CD1c-positive myeloid dendritic cell (primary cell): ENCODE measurements around the gene EXTL1.

Source experiments
- DNase-seq: peaks from one replicate; pipeline ENCODE4 v3.0.0-alpha.2; 2016; ENCODE audit errors: extremely low spot score

The EXTL1 gene

DNA sequence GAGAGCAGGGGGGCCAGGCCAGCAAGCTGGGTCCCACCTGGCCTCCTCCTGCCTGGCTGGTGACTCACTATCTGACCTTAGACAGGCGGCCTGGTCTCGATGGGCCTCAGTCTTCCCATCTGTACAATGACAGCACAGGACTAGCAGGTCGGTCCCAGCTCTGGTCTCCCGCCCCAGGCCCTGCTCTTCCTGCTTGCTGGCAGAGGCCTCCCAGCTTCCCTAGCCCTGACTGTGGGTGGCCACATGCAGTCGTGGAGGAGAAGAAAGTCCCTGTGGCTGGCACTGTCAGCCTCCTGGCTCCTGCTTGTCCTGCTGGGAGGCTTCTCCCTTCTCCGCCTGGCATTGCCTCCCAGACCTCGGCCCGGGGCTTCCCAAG, 817 bp downstream of the EXTL1 start:
- no peak for DNase-seq

DNA sequence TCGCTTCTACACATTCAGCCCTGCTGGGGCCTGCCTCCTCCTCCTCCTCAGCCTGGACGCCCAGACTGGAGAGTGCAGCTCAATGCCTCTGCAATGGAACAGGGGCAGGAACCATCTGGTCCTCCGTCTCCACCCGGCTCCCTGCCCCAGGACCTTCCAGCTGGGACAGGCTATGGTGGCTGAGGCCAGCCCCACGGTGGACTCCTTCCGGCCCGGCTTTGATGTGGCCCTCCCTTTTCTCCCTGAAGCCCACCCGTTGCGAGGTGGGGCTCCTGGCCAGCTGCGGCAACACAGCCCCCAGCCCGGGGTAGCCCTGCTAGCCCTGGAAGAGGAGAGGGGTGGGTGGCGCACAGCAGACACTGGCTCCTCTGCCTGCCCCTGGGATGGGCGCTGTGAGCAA, 1.4 kb downstream of the EXTL1 start:
- no peak for DNase-seq

DNA sequence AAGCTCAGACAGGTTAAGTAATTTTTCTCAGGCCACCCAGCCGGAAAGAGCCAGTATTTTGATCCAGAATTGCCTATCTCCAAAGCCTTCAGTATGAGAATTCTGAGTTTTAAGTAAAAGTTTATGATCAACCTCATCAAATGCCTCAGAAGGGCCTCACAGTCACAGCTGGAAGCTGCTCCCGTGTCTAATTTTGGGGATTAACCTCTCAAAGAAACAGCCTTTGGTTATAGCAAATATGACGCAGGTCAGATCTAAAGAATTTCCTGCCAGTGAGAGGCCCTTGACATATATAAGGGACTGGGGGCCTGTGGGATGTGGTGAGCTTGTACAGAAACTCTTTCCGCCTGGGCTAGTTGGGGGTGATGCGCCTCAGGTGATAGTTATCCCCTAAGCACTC, 2.3 kb downstream of the EXTL1 start:
- no peak for DNase-seq

DNA sequence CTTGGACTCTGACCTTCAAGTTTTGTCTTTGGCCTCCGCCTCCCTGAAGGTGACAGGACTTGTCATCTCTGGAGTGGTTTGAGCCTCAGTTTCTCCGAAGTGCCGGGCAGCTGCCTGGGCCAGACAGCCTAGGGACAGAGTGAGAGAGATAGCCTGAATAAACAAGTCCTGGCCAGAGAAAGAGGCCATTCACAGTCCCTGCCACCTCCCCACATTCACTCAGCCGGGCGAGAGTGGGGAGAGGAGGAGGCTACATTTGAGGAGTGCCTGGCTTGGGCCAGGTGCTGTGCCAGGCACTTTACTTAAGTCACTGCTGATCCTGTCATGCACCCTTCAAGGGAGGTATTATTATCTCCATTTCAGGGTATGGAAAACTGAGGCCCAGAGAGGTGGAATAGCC, 3.5 kb downstream of the EXTL1 start:
- DNase-seq: no peak

DNA sequence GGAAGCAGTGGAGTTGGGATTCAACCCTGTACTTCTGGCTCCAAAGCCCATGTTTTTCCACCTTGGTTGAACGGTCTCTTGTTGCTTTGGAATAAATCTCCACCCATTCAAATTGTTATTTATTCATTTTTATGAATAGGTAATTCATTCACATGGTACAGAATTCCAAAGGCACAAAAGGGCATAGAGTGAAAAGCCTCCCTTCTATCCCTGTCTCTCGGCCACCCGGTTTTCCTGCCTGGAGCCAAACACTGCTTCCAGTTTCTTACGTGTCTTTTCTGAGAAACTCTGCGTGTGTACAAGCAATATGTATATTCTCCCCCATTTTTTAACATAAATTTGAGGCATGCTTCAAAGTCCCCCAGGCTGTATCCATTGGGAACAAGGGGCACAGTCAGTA, 3.9 kb downstream of the EXTL1 start:
- DNase-seq: no peak

DNA sequence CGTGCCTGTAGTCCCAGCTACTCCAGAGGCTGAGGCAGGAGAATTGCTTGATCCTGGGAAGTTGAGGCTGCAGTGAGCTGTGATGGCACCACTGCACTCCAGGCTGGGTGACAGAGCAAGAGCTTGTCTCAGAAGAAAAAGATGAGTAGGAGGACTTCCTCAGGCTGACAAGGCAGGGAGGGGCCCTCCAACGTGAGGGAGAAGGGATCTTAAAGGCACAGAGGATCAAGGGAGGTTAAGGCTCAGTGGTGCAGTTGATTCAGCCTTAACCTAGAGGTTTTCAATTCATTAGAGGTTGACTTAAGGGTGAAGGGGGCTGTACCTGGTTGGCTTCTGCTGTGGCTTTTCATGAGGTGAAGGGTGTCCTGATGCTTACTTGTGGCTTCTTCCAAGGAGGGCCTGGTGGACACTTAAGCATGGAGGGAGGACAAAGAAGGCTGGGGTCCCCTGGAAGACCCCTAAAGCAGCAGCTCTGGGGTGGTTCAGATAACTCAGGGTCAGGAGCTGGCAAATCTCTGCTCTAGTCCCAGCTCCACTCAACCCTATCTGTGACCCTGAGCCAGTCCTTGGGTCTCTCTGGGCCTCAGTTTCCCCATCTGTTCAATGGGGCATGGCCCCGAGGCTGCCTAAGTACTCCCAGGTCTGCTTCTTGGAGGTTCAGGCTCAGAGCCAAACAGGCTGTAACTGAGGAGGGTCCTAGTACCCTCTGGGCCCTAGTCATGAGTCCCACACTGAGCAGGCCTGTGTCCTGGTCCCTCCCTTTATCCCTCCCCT, 6.3 kb downstream of the EXTL1 start:
- DNase-seq: peak; percentile 67

DNA sequence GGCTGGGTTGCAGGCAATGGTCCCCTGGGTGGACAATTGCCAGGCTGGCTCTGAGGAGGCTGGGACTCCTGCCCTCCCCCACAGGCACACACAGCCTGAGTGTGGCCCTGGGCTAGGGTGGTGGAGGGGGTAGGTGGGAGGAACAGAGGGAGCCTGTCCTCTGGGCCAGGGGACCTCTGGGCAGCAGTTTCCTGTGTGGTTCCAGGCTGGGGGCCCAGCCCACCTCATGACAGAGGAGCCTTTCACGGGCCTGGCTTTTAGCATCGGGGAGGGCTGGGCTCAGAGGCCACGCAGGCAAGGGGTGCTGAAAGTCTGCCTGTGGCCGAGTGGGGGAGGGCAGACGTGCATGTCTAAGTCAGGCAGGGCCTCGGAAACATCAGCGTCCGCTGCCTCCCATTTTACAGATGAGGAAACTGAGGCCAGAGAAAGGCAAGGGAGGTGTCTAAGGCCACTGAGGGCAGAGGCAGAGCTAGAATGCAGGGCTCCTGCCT, 7.0 kb downstream of the EXTL1 start:
- DNase-seq: no peak

DNA sequence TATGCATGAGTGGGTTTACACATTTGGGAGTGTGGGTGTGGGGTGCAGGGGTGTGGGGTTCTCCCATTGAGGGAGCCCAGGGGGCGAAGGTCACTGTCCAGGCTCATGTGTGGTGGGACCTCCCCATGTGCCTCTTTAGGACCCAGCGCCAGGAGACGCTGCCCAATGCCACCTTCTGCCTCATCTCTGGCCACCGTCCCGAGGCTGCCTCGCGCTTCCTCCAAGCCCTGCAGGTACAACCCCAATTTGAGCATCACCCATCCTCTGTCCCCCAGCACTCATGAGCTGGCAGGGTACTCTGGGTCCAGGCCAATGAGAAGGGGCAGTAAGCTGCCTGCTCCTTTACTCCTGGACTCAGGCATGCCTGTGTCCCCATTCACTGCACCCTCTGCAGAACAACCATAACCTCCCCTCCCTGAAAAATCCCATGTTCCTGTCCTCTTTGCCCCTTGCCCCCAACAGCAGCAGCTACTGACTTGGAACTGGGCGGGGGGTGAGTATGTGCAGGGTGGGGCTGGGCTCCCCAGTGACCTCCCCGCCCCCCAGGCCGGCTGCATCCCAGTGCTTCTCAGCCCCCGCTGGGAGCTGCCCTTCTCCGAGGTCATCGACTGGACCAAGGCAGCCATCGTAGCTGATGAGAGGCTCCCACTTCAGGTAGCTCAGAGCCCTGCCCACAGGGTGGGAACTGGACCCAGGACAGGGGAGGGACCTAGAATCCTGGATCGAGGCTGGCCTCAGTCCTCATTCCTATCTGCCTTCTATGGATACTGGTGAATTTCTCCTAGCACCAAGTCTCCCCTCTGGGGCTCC, 7.7 kb downstream of the EXTL1 start:
- no peak for DNase-seq

DNA sequence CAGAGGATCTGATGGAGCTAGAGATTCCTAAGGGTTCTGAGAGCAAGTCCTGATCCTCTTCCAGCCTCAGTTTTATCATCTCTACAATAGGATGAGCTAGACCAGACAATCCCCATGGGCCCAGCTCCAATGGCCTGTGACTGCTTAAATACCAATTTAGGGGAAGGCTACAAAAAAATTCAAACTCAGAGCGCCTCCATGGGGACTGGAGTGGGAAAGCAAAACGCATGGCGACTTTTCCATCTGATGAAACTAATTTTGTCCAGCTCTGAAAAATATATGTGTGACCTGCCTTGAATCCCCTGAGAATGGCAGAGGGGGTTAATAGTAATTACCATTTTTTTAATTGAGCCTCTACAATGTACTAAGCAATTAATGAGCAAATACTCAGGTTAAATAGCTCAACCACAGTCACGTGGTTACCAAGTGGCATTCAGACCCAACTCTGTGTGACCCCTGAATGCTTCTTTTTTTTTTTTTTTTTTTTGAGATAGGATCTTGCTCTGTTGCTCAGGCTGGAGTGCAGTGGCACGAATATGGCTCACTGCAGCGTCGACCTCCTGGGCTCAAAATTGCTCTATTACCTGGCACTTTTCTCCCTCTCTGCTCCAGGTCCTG, 8.4 kb downstream of the EXTL1 start:
- no peak for DNase-seq

DNA sequence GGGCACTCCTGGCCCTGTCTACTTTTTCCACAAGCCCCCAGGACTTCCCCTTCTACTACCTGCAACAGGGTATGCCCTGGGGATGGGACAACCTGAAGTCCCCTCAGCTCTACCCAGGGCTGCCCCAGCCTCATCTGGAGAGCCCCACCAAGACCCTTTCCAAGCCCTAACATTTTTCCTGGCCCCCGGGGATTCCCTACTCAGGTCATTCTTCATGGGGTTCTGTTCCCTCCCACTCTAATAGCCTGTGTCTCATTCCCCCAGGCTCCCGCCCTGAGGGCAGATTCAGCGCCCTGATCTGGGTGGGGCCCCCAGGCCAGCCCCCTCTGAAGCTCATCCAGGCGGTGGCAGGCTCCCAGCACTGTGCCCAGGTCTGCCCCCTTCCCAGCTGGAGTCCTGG, 9.6 kb downstream of the EXTL1 start:
- DNase-seq: no peak

DNA sequence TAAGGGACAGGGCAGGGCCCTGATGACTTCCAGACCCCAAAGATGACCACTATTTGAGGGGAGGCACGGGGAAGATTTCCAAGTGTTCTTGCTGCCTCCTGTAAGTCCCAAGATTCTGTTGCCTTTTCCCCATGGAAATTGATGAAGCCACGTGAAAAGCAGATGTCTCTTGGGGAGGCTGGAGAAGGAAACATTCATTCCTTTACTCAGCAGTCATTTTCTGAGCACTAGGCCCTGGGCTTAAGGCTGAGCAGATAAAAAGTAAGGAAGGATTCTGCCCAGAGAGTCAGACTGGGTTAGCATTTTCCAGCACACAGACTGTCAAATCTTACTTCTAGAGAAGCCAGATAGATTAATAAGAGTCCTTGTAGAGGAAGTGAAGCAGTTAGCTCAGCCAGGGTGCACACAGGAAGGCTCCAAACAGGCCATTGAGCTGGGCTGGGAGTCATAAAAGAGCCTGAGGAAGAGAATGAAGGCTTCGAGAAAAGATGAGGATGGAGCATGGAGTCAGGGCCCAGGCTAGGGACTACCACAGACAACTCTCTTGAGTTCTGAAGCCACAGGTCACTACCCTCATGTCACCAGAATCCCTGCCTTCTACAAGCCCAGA, 10.1 kb downstream of the EXTL1 start:
- no peak for DNase-seq

DNA sequence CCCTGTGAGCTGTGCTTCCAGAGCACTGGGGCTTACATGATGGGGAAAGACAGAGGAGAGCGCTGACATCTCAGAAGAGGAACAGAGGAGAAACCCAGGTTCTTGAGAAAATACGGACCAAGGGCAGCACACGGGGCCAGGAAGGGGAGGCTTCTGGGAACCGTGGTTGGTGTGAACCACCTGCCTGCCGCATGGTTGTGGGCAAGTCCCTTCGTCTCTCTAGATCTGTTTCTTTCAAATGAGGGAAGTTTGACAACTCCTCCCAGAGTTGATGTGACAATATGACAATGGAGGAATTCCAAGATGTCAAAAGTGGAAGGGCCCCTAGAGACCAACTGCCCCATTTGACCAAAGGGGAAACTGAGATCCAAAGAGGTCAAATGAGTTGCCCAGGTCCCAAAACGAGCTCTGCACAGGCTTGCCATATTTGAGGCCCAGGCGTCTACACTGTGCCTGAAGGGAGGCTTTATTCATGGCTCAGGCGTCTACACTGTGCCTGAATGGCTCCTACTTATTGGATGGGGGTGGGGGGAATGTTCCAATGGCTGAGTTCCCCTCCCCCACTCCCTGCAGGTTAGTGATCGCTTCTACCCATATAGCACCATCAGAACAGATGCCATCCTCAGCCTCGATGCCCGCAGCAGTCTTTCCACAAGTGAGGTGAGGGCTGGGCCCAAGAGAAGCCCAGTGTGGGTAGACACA, 11.2 kb downstream of the EXTL1 start:
- DNase-seq: no peak

DNA sequence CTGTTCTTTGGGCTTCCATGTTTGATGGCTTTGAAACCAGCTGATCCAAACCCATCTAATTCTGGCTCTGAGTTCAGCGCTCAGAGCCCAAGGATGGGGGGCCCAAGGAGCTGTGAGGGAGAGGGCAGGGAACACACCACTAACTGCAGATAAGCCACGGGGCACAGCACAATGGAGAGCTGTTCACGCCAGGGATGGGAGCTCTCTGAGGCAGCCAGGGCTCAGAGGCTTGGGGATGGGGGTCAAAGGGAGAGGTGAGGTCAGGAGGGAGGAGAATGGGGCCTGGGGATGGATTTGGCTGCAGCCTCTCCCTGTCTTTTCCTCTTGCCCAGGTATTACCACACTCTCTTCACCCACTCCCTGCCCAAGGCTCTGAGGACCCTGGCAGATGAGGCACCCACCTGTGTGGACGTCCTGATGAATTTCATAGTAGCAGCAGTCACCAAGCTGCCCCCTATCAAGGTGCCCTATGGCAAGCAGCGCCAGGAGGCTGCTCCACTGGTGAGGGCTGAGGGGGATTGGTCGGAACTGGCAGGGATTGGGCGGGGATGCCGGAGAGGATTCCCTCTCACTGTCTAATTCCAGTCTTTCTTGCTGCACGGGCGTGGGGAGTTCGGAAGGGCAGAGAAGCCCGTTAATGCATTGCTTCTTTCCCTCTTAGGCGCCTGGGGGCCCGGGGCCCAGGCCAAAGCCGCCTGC, 13.1 kb downstream of the EXTL1 start:
- DNase-seq: no peak

DNA sequence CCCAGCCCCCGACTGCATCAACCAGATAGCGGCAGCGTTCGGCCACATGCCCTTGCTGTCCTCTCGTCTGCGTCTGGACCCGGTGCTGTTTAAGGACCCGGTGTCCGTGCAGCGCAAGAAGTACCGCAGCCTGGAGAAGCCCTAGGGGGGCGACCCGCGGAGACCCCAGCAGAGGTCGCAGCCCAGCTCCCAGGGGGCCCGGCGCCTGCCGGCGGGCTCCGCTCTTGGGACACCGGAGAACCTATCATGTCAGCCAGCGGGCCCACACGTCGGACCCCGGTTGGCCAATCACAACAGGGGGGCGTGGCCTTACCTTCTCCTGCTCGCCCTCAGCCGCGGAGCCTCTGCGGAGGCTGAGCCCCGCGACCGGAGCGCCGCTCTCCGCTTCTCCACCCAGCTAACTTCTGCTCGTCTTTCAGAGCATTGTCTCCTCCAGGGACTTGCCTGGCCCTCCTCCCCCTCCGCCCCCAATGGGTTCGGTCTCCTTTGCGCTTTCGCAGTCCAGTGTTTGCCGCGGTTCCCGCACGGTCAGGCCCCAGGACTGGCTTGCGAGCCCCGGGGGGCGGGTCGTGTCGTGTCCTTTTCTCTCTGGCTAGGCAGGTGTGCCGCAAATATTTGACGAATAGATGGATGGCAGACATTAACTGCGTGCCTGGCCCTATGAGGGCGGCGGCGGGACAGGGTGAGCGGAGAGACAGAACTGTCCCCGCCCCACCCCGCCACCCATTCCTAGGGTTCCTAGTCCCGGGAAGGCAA, 13.8 kb downstream of the EXTL1 start:
- DNase-seq: peak; percentile 95

DNA sequence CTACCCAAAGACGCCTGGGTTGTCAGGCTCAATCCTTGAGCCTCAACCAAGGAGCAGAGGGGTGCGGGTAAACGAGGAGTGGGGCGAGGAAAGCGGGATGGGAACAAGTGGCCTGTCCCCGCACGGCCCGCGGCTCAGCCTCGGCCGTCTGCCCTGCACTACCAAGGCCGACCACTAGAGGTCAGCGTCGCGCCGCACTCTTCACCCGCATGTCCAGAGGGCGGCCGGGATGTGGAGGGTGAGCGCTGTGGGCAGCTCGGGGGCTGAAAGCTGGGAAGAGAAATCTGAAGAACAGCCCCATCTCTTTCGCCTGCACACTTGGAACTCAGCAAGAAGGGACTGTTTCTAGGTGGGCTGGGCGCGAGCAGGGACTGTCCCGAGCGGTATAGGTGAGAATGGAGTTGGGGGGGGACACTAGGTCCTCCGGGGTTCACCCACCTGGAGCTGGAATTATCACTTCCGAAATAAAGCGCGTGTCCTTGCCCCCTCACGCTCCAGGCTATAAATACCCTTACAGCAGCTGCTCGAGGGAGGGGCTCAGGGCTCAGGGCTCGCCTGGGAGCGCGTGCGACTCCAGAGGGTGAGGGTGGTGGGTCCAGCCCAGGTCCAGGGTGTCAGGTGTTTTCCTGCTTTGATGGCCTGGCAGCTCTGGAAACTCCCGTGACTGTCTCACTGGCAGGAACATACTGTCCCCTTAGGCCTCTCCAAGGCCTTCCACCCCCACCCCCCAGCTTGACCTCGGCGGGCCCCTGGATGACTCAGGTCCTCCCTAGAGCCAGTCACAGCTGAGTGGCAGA, 14.6 kb downstream of the EXTL1 start:
- peak; percentile 85 for DNase-seq

DNA sequence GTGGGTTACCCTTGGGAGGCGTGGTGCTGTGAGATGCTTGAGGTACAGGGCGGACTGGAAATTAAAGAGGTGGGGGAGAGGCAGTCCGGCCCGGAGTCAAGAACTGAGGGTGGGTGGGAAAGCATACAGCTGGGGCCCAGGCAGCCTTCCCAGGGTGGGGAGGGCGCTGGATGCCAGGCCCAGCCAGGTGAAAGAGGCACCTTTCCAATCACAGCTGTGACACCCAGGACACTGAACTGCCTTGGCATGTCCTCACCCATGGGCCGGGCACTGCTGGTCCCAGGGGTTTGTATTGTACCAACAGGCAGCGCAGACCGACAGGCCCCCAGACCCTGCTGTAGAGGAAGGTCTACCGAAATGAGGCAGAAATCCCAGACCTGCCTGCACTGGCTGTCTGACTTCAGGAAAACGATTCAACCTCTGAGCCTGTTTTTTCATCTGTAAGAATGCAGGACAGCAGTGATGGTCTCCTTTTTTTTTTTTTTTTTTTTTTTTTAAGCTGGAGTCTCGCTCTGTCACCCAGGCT, 15.2 kb downstream of the EXTL1 start:
- DNase-seq: no peak

DNA sequence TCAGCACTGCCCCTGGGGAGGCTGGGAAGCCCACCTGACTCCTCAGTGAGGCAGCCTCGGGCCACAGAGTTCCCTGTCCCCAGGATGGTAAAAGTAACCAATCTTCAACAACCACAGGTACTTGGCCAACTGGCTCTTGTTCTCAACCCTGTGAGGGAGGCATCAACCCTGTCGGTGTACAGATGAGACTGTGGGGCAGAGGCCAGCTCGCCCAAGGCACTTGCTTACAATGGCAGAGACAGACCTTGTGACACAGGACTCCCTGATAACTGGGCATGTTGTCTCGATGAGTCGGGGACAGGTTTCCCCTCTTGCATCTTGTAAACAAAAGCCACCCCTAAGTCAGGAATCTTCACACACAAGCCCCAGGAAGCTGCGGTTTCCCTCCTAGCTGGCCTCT, 16.3 kb downstream of the EXTL1 start:
- no peak for DNase-seq

DNA sequence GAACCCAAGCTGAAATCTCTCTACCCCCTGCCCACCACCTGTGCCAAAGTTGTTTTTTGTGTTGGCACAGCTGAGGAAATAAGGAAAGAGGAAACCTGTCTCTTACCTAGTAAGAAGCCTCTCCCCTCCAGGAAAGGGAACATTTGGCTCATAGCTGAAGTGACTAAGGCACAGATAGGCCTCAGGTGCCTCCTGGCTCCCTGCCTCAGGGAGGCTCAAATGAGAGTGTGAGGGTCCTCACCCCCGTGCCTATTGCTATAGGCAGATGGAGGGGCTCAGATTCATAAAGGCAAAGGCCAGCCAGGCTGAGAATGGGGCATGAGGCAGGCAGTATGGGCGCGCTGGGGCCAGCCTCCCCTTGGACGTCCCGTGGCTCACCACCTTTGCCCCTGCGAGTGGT, 16.9 kb downstream of the EXTL1 start:
- no peak for DNase-seq

DNA sequence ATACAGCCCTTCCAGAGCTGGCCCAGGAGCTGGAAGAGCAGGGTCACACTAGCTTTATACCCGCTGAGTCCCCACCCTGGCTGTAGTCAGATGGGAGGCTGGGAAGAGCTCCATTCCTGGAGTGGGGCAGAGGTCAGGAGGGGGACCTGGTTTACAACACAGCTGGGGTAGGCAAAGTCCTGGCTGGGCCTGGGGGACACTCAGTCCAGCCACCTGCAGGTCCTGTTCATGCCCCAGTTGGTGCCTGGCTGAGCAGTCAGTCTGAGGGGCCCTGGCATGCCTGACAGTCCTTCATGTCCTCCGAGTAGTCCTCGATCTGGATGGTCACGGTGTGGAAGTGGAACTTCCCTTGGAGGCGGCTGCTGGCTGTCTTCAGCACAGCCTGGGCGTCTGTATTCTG, 17.3 kb downstream of the EXTL1 start:
- no peak for DNase-seq
